Smooth muscle cell (in vitro differentiated cells): ENCODE results near the gene HTR2A. TPM values are rescaled to one million over a fixed set of nuclear protein-coding genes. Genes with fewer than 3 reads are reported as not detected.

Source experiments
- DNase-seq: peaks from one replicate; lab custom pipeline; 2025; ENCODE audit not compliant: unreplicated experiment; lab: John Stamatoyannopoulos, UW
- H2AFZ ChIP-seq: fragments of 200-600 bp; sonication (generic); 2 replicates; pipeline ENCODE4 v1.6.0; 2016; ENCODE audit warnings: antibody characterized with exemption, low read depth, mild to moderate bottlenecking
- H3F3A ChIP-seq: fragments of 200-600 bp; sonication (generic); 2 replicates; pipeline ENCODE4 v1.6.0; 2017; ENCODE audit warnings: antibody characterized with exemption, low read depth
- H3K27ac ChIP-seq: fragments of 200-600 bp; sonication (generic); 2 replicates; pipeline ENCODE4 v1.5.1; 2016; ENCODE audit warnings: low read depth, mild to moderate bottlenecking
- H3K27me3 ChIP-seq: fragments of 200-600 bp; sonication (generic); 2 replicates; pipeline ENCODE4 v1.6.1; 2016; ENCODE audit warnings: low read depth, mild to moderate bottlenecking
- H3K36me3 ChIP-seq: fragments of 200-600 bp; sonication (generic); 2 replicates; pipeline ENCODE4 v1.5.1; 2016; ENCODE audit warnings: low read depth
- H3K4me1 ChIP-seq: fragments of 200-600 bp; sonication (generic); 2 replicates; pipeline ENCODE4 v1.5.1; 2016; ENCODE audit warnings: low read depth
- H3K4me2 ChIP-seq: fragments of 200-600 bp; sonication (generic); 2 replicates; pipeline ENCODE4 v1.6.0; 2016; ENCODE audit warnings: mild to moderate bottlenecking
- H3K4me3 ChIP-seq: fragments of 200-600 bp; sonication (generic); 2 replicates; pipeline ENCODE4 v1.5.1; 2016; ENCODE audit warnings: mild to moderate bottlenecking
- H3K79me2 ChIP-seq: fragments of 200-600 bp; sonication (generic); 2 replicates; pipeline ENCODE4 v1.6.0; 2016; ENCODE audit warnings: low read depth, mild to moderate bottlenecking
- H3K9ac ChIP-seq: fragments of 200-600 bp; sonication (generic); 2 replicates; pipeline ENCODE4 v1.6.0; 2016; ENCODE audit warnings: low read depth
- H3K9me3 ChIP-seq: fragments of 200-600 bp; sonication (generic); replicated peaks from 2 replicates; pipeline ENCODE4 v1.5.1; 2016; ENCODE audit warnings: low read depth
- H4K20me1 ChIP-seq: fragments of 200-600 bp; sonication (generic); 2 replicates; pipeline ENCODE4 v1.6.0; 2016; ENCODE audit warnings: low read depth
- CTCF ChIP-seq: fragments of 200-600 bp; sonication (generic); IDR thresholded peaks from 2 replicates; pipeline ENCODE4 v1.5.1; 2017; ENCODE audit warnings: borderline replicate concordance, mild to moderate bottlenecking, antibody characterized with exemption; ENCODE audit not compliant: insufficient read depth, poor library complexity, severe bottlenecking
- WGBS: methylation state at CpG from one replicate; pipeline ENCODE4 v1.1.7; 2016; ENCODE audit warnings: low lambda C conversion rate; 5-methylcytosine and 5-hydroxymethylcytosine counted together
- polyA plus RNA-seq: library from polyadenylated mRNA; unstranded; fragments of >200 nt; fragmentation: Nextera tagmentation; extraction: Ambion mirVana; gene quantifications from 2 replicates; pipeline ENCODE4 v1.2.1, GENCODE V29; 2016
- total RNA-seq: library from RNA; depleted of rRNA; stranded (reverse); fragments of >200 nt; gene quantifications from 2 replicates; pipeline ENCODE4 v1.2.3, GENCODE V29; 2014

Gene HTR2A
- total and polyA plus RNA-seq, 2 experiments from 2014 or later = 2.8 to 2.9 TPM

DNA sequence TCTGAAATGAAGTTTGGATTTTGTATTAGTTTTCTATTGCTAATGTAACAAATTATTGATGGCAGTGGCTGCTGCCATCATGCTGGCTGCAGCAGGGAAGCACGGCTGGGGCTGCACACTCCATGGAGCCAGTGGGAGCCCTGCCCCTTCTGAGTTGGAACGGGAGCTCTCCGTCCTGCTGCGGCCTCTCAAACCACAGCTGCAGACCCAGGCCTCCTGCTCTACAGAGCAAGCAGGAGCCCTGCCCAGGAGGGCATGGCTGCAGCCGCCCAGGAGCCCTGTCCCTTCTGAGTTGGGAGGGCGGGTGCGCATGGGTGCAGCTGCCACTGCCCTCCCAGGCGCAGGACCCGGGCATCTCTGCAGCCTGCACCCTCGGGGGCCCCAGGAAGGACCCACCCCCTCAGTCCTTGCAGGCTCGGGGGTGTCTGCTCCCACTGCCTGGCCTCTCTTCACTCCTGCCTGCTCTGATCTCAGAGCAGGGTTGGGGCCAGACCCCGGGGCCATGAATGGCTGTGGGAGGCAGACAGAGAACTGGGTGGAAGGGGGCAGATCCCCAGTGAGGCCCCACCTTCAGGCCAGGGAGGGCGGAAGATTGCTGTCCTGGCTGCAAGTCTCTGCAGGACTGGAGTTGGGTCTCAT lies 78.9 kb downstream of the HTR2A start:
- Histone ChIP-seq H3K4me3 (no peak overlapping the region), H3K27ac (no peak overlapping the region), H4K20me1 (no peaks in the 10 kb centered on the region), H3K9ac (no peak overlapping the region), H3K4me1 (no peaks in the 10 kb centered on the region), H2AFZ (no peak overlapping the region), H3K9me3 (no peaks in the 10 kb centered on the region), H3K4me2 (no peak overlapping the region), H3K27me3 (no peaks in the 10 kb centered on the region), H3F3A (no peaks in the 10 kb centered on the region), H3K36me3 (no peaks in the 10 kb centered on the region), H3K79me2 (no peaks in the 10 kb centered on the region)
- DNase-seq = no peak
- TF ChIP-seq CTCF = no peak
- 93% methylated on average over 13 of the region's 13 CpGs for WGBS

- no peaks in the 10 kb centered on the region for H3F3A ChIP-seq
- H3K9me3 ChIP-seq = peaks cover 6% of the 10 kb centered on the region
- no peaks in the 10 kb centered on the region for H3K4me1 ChIP-seq
- H2AFZ ChIP-seq = peak overlapping the region; percentile 51
- no peak overlapping the region for H3K9ac ChIP-seq
- no peaks in the 10 kb centered on the region for H4K20me1 ChIP-seq
- no peak for TF ChIP-seq CTCF
- no peaks in the 10 kb centered on the region for H3K36me3 ChIP-seq
- H3K4me3 ChIP-seq = no peak overlapping the region
- DNase-seq = no peak
- H3K27me3 ChIP-seq = no peaks in the 10 kb centered on the region
- no peak overlapping the region for H3K27ac ChIP-seq
- H3K79me2 ChIP-seq = no peaks in the 10 kb centered on the region
- H3K4me2 ChIP-seq = no peak overlapping the region
- WGBS = 76% methylated on average over 1 of the region's 1 CpG
Measured at GRCh38 chr13:46817095-46817494, 79.8 kb downstream of the HTR2A start.

DNA sequence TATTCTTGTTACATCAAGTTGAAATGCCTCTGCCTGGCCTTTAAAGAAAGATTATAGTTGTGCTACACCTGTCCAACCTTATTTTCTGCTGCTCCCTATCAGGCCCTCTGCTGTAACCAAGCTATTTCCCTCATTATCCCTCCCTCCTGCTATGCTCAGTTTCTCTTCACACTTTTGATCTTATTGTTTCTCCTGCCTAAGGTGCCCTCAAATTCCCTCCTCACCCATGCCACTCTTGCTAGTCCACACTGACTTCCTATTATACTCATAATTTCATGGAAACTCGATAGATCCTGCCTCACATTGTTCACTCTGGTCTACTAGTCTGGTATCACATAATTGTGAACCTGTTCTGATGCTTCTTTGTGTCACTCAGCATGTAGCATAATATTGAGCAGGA lies 80.5 kb downstream of the HTR2A start:
- 100% methylated on average over 1 of the region's 1 CpG for WGBS
- TF ChIP-seq CTCF = no peak

DNA sequence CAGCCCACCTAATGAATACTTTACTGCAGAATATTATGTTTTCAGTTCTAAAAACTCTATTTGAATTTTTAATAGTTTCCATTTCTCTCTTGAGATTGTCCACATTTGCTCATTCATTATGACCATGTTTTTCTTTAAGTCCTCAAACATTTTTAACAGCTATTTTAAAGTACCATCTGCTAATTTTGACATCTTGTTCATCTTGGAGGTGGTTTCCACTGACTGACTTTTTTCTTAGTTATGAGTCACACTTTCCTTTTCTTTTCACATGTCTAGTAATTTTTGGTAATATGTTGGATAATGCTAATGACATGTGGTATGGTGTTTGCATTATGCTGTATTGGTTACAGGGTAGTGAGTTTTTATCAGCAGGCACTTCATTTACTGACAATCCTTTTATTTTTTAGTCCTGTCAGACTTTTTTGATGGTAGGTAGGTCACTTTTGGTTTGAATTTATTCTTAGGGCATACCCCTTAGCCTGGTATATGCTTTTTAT lies 84.5 kb downstream of the HTR2A start:
- no peaks in the 10 kb centered on the region for H3K36me3 ChIP-seq
- no peak overlapping the region for H3K4me2 ChIP-seq
- no peaks in the 10 kb centered on the region for H3K27me3 ChIP-seq
- no peaks in the 10 kb centered on the region for H3K79me2 ChIP-seq
- H3K9ac ChIP-seq = no peak overlapping the region
- peaks cover 10% of the 10 kb centered on the region for H3K9me3 ChIP-seq
- no peaks in the 10 kb centered on the region for H3K4me1 ChIP-seq
- TF ChIP-seq CTCF = no peak
- DNase-seq = no peak
- no peak overlapping the region for H3K27ac ChIP-seq
- H4K20me1 ChIP-seq = no peaks in the 10 kb centered on the region
- H3F3A ChIP-seq = no peaks in the 10 kb centered on the region
- no peak overlapping the region for H3K4me3 ChIP-seq
- no peak overlapping the region for H2AFZ ChIP-seq

More for the DNA sequence above, 80.5 kb downstream of the HTR2A start:
- no peak overlapping the region for H3K4me3 ChIP-seq
- H3F3A ChIP-seq = no peaks in the 10 kb centered on the region
- H3K9ac ChIP-seq = no peak overlapping the region
- no peaks in the 10 kb centered on the region for H3K27me3 ChIP-seq
- no peak overlapping the region for H3K4me2 ChIP-seq
- H3K79me2 ChIP-seq = no peaks in the 10 kb centered on the region
- no peak for DNase-seq
- no peaks in the 10 kb centered on the region for H3K4me1 ChIP-seq
- no peaks in the 10 kb centered on the region for H3K36me3 ChIP-seq
- H3K9me3 ChIP-seq = peaks cover 10% of the 10 kb centered on the region
- H4K20me1 ChIP-seq = no peaks in the 10 kb centered on the region
- H2AFZ ChIP-seq = no peak overlapping the region
- no peak overlapping the region for H3K27ac ChIP-seq
